Measurements from ENCODE around the gene SPP2.

SPP2 gene

GRCh38 chr2:234096164-234096563 is 45.7 kb downstream of the SPP2 start:
- no peak for DNase-seq

- no peak for DNase-seq
Measured at GRCh38 chr2:234098681-234099080, 48.2 kb downstream of the SPP2 start.

GRCh38 chr2:234099266-234099665 is 48.8 kb downstream of the SPP2 start:
- DNase-seq, result peak in 1 of 3 donors; percentile 22

- DNase-seq, result no peak
Measured at GRCh38 chr2:234100686-234101085, 50.2 kb downstream of the SPP2 start.

- no peak for DNase-seq
Measured at GRCh38 chr2:234102112-234102511, 51.6 kb downstream of the SPP2 start.

GRCh38 chr2:234107861-234108260 is 57.4 kb downstream of the SPP2 start:
- no peak for DNase-seq

GRCh38 chr2:234109321-234109720 is 58.8 kb downstream of the SPP2 start:
- DNase-seq, result no peak

GRCh38 chr2:234110219-234110618 is 59.7 kb downstream of the SPP2 start:
- DNase-seq, result no peak

- no peak for DNase-seq
Measured at GRCh38 chr2:234111523-234111922, 61.0 kb downstream of the SPP2 start.

- DNase-seq, result no peak
Measured at GRCh38 chr2:234116010-234116409, 65.5 kb downstream of the SPP2 start.

- no peak for DNase-seq
Measured at GRCh38 chr2:234121999-234122398, 71.5 kb downstream of the SPP2 start.

GRCh38 chr2:234125451-234126145 is 75.1 kb downstream of the SPP2 start:
- DNase-seq, result no peak

- no peak for DNase-seq
Measured at GRCh38 chr2:234126146-234126470, 75.6 kb downstream of the SPP2 start.

Data from suppressor macrophage treated with lipopolysaccharide for 1 hour (primary cell).